Astrocyte of the cerebellum (primary cell): ENCODE results near the gene E2F3.

ENCODE experiments used
- DNase-seq: peaks from one replicate; pipeline ENCODE4 v3.0.0-alpha.2; 2011; ENCODE audit warnings: low read depth
- H3K4me3 ChIP-seq: 2 replicates; pipeline ENCODE4 v1.5.1; 2011; ENCODE audit warnings: mild to moderate bottlenecking, low read depth, low read length, moderate library complexity
- in situ Hi-C: cut with HindIII; loops from 2 replicates; pipeline ENCODE4 v1.10.0; 2017; ENCODE audit warnings: low sequenced_read_pairs
- TF ChIP-seq, protein P1 (sequence below): IDR thresholded peaks from 2 replicates; pipeline ENCODE4 v1.5.1; 2012; ENCODE audit warnings: low read length, low read depth, moderate library complexity, mild to moderate bottlenecking; ENCODE audit errors: missing control alignments

Gene E2F3

DNA sequence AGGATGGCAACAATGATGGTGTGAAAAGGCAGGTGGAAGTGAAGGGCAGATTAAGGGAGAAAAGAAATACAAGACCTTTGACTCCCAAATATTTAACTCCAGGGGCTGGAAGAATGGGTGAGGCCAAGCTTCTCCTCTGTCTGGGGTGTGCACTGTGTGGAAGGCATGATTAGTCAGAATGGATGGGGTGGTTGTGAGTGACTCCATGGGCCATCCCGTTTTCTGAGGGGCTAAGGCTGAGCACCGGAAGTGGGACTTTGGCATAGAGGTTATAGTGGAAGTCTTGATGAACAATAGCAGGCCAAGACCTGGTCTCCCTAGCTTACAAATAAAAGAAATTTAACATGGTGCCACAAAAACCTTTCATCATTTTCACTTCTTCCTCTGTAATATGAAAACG lies 12.1 kb downstream of the E2F3 start:
- in situ Hi-C loops = no loop called here
- TF ChIP-seq, protein P1, sequence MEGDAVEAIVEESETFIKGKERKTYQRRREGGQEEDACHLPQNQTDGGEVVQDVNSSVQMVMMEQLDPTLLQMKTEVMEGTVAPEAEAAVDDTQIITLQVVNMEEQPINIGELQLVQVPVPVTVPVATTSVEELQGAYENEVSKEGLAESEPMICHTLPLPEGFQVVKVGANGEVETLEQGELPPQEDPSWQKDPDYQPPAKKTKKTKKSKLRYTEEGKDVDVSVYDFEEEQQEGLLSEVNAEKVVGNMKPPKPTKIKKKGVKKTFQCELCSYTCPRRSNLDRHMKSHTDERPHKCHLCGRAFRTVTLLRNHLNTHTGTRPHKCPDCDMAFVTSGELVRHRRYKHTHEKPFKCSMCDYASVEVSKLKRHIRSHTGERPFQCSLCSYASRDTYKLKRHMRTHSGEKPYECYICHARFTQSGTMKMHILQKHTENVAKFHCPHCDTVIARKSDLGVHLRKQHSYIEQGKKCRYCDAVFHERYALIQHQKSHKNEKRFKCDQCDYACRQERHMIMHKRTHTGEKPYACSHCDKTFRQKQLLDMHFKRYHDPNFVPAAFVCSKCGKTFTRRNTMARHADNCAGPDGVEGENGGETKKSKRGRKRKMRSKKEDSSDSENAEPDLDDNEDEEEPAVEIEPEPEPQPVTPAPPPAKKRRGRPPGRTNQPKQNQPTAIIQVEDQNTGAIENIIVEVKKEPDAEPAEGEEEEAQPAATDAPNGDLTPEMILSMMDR = no peak

DNA sequence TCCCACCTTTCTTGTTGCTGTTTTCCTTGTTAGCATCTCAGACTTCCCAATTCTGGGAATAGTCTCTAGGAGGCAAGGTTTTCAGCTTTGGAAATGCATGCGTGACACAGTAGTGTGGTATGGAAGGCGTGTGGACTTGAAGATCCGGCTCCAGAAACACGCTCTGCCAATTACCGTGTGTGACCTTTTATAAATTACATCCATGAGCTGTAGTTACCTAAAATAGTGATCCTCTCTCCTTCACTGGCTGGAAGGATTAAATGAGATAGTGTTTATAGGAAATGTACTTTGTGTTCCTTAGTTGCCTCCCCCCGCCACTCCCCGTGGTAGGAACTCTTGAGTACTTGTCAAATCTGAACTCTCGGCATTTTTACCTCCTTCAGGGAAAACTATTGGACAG lies 13.0 kb downstream of the E2F3 start:
- DNase-seq = no peak
- no peak overlapping the region for H3K4me3 ChIP-seq
- TF ChIP-seq, protein P1 = no peak
- in situ Hi-C loops = no loop called here

More for the DNA sequence above, 12.1 kb downstream of the E2F3 start:
- H3K4me3 ChIP-seq = no peak overlapping the region
- DNase-seq = no peak

DNA sequence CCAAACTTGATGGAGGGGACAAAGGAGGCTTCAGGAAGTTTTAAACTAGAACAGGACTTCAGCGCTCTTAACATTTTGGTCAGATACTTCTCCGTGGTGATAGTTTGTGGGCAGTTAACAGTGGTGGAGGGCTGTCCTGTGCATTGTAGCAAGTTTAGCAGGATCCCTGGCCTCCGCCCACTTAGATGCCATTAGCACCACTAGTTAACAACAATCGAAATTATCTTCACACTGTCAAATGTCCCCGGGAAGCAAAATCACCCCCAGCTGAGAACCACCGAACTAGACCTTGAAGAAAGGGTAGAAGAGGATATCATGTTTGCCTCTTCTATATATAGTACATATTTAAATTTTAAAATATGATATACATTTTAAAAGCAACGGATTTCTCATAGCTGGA lies 13.6 kb downstream of the E2F3 start:
- in situ Hi-C loops = no loop called here
- TF ChIP-seq, protein P1 = no peak
- H3K4me3 ChIP-seq = no peak overlapping the region
- no peak for DNase-seq

DNA sequence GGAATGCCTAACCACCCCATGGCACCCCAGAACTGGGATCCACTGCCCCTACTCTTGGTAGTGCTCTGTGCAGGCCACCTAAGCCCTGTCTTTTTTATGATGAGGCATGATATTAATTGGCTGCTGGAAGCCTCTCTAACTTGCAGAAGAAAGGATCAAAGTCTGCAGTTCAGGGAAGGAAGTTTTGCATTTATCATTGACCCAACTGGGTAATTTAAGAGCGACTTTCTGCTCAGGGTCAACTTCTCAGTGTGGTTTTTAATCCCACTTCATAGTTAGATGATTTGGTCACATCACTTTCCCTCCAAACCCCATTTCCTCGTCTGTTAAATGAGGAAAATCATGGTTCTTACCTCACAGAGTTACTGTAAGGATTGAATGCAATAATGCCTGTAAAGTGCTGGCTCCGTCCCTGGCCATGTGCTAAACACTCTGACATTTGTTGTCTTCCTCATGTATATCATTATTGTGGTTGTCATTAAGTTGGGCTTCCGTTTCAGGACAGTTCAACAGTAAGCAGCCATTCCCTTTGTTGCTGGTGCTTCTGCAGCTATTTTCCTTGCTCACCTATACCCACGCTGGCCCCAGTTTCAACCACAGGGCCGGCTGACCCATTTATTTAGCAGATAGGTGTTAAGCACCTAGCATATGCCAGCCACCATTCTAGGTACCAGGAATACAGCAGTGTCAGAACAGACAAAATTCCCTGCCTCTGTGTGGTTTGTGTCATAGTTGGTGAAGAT lies 14.2 kb downstream of the E2F3 start:
- H3K4me3 ChIP-seq = no peak overlapping the region
- no peak for DNase-seq
- in situ Hi-C loops = no loop called here
- TF ChIP-seq, protein P1 = no peak

DNA sequence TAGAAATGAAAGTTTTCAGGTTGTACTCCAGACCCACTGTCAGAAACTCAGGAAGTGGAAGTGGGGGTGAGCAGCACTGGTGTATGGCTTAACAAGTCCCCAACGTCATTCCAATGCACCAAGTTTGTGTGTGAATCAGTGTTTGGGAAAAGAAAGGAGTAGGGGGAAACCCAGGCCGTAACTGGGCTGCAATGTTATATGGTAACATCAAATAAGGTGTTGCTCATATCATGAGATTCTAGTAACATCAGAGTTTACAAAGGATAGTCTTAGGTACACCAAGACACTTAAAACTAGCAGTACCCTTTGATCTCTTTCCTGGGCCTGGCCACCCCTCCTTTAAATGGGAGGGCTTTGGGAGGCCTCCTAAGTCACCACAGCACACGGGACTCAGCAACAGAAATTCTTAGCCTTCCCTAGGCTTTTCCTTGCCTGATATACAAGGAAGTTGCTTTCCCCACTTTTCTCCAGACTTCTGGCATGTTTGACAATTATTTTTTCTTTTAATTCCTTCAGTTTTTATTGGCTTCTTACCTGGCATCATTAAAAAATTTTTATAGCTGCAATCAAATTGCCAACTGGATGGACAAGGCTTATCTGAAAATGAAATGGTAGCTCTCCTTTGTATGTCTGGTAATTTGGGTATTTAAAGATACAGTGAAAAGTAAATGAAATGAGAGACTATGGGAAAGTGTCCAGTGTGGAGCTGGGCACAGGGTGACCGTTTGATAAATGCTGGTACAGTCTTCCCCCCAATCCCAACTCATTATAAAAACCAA lies 15.1 kb downstream of the E2F3 start:
- no peak for DNase-seq
- TF ChIP-seq, protein P1 = no peak
- no peak overlapping the region for H3K4me3 ChIP-seq
- in situ Hi-C loops = no loop called here

DNA sequence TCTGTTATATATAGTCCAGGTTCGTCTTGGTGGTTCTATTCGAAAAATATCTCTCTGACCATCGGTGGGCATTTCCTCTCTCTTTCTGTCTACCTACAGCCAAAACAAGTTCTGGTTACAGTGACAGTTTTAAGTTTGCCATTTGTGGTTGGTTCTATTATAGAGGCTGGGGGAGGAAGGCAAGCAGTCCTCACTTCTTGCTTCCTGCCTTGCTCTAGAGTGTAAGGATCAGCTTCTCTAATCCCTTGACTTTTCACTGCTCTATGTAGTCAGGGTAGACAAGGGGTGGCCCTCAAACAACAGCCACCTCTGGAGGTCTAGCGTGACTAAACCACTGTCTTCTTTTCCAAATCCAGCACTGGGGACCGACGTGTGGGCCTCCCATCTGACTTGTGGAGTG lies 16.1 kb downstream of the E2F3 start:
- H3K4me3 ChIP-seq = no peak overlapping the region
- no peak for DNase-seq
- in situ Hi-C loops = no loop called here
- TF ChIP-seq, protein P1 = no peak
